ENCODE results near the gene SMC3.
"Not testable (repeated sequence)": the region's sequence is repeated elsewhere in the genome, so short reads cannot be mapped to it uniquely, and the experiment has no call there.

The SMC3 gene

DNA sequence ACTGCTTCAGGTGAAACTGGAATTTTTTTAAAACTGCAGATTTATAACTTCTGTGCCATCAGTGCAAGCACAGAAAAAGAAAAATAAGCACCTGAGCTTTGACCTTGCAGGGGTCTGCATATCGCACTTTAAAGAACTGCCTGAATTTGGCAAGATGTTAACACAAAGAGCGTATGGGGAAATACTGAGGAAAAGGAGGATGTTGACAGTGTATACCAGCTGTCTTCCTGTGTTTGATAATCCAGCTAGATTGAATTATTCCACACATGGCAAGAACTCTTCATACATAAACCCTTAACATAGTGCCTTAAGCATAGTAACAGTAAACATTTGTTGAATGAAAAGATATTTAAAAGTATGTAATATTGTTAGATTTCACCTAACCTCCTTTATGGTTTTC is 30.0 kb downstream of the SMC3 start:
- no peak for DNase-seq

DNA sequence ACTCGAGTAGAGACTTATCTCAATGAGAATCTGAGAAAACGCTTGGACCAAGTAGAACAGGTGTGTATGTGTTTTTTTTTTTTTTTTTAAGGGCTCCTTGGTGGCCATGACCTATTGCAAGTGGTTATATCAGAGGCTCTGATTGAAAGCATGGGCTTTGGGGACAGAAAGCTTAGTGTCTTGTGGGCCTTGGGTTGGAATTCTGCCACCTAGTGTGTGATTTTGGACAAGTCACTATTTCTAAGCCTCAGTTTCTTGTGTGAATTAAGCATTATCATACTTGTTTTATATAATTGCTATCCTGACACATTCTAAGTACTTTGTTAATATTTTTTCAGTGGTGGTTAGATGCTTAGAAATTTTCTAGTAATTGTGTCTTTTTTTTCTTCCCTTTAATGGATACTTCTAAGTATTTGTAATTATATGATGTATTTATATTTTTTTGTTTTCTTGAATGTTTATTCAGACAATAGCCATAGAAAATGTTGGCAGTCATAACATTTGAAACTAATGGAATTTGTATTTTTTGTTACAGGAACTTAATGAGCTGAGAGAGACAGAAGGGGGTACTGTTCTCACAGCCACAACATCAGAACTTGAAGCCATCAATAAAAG is 33.1 kb downstream of the SMC3 start:
- peak; percentile 51 for DNase-seq

GRCh38 chr10:110601581-110601980 is 34.1 kb downstream of the SMC3 start:
- no peak for DNase-seq

DNA sequence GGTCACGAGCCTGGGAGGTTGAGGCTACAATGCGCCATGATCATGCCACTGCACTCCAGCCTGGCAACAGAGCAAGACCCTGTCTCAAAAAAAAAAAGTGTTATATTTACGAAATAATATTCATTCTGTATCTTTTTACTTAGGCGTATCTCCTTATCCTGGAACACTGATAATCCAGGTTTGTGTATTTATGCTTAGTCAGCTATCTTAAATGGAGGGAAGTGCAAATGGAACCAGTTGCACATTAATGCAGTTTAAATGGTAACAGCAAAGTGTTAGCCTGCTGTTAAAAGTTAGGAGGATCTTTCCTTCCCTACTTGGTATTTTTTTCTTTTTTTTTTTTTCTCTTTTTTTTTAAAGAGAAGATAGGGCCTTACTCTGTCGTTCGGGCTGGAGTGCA is 40.6 kb downstream of the SMC3 start:
- DNase-seq, result no peak

- DNase-seq, result peak; percentile 23
These were observed 42.1 kb downstream of the SMC3 start for GRCh38 chr10:110609605-110610004.

DNA sequence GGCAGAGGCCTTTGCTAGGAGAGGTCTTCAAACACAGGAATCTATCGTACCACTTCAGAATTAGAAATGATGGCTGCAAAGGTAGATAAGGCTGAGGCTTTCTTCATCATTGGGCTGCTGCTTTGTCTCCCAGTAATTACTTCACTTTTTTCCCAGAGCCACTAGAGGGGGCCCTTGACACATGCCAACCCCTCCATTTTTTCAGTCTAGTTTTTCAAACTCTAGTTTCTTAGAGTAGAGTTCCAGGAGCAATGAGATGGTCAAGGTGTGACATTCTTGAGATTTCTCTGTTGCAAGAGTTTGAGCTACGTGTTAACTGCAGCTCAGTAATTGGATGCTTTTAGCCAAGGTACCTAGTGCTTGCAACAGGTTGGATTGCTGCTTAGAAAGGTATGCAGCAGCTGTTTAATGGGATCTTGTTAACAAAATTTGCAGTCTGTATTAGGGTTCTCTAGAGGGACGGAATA is 42.8 kb downstream of the SMC3 start:
- peak; percentile 76 for DNase-seq

- not testable (repeated sequence) for DNase-seq
These were observed 43.3 kb downstream of the SMC3 start for GRCh38 chr10:110610781-110611180.

- no peak for DNase-seq
These were observed 44.6 kb downstream of the SMC3 start for GRCh38 chr10:110612087-110612486.

DNA sequence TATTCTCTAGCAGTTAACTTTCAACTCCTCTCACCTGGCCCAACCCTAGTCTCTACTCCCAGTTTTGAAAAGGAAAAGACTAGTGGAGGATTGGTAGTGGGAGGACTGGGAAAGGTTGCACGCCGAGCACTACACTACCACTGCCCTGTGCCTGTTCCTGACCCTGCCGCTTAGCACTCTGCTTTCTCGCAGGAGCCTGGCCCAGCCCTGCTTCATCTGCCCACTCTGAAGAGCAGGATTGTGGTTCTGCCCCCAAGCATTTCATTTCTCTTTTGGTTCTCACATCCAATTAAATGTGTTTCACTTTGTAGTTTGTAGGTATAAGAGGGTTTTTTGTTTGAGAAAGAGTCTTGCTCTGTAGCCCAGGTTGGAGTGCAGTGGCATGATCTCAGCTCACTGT is 45.1 kb downstream of the SMC3 start:
- no peak for DNase-seq

DNA sequence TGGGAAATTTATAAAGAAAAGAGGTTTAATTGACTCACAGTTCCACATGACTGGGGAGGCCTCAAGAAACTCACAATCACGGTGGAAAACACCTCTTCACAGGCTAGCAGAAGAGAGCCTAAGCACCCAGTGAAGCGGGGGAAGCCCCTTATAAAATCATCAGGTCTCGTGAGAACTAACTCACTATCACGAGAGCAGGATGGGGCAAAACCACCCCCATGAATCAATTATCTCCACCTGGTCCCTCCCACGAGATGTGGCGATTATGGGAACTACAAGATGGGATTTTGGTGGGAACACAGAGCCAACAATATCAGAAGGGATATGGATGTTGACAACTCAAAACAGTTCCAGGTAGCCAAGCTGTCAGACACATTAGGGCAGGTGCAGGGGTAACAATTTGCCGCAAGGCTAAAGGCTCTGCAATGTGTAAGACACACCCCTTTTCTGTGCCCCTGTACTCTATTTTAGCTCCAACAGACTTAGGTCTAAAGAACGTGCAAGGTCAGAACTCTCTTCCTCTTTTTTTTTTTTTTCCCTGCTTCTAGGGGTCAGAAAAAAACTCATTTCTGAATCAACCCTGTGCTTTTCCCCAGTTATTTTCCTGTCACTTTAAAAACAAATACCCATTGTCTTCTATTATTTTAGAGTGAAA is 46.0 kb downstream of the SMC3 start:
- no peak for DNase-seq

DNA sequence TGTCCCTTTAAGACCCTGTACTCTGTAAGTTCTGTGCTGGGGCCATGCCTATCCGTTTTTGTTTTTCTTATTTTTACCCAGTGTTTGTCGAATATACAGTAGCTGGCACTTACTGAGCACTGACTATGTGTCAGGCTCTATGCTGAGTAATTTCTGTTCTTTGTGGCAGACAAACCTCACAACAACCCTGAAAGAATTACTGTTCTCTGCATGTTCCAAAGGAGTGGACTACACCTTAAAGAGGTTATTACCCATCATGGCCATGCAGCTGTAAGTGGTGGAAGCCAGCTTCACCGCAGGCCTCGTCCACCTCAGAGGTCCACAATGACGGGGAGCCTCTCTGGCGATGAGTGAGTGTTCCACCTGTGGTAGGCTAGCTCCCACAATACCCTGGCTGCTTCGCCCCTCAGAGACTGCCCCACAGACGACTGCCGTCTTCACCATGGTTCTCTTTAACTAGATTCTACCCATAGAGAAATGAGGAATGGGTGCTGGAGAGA is 46.6 kb downstream of the SMC3 start:
- no peak for DNase-seq

DNA sequence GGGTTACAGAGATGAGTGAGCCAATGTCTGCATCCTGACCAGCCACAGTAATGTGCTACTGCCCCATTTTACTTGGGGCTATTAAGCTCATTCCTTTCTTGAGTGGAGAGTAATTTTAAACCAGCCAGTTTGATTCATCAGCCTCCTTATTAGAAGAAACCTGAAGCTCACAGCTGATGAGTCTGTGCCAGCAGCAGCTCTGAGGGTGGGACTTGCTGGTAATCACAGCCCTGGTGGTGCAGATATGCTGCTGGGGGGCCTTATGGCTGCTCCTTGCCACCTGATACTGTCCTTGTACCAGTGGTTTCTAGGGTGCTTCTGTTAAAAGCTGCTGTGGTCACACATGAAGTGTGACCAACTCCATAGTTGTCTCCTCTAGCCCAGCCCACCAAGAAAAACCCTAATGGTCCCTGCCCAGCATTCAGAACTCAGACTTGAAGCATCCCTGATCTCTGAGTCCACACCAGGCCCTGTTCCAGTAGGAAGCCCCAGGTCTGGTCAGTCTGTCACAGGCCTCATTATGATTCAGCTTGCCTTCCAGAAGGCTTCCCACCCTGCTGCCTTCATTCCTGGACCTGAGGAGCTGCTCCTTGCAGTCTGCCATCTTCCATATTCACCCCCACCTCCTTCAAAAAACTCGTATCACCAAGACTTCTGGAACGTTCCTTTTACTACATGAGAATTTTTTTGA is 47.7 kb downstream of the SMC3 start:
- DNase-seq, result no peak

- no peak for DNase-seq
These were observed 49.1 kb downstream of the SMC3 start for GRCh38 chr10:110616493-110617033.

- DNase-seq, result peak; percentile 47
These were observed 50.1 kb downstream of the SMC3 start for GRCh38 chr10:110617425-110618229.

DNA sequence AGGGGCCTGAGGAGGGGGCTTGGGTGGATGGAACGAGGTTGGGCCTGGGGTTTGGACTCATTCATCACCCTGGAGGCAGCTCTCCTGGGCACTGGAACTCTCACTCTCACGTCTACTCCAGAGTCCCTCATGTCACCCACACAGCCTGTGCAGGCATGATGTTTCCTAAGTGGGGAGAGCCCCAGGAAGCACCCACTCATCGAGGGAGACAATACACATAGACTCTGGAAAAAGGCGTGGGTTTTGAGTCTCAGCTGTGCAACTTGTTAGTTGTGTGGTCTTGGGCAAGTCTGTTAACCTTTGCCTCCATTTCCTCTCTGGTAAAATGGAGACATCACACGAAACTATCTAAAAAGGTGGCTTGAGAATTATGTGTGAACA is 50.7 kb downstream of the SMC3 start:
- DNase-seq, result no peak

GRCh38 chr10:110619514-110620397 is 52.3 kb downstream of the SMC3 start:
- DNase-seq, result no peak

GRCh38 chr10:110620398-110620719 is 52.9 kb downstream of the SMC3 start:
- no peak for DNase-seq

DNA sequence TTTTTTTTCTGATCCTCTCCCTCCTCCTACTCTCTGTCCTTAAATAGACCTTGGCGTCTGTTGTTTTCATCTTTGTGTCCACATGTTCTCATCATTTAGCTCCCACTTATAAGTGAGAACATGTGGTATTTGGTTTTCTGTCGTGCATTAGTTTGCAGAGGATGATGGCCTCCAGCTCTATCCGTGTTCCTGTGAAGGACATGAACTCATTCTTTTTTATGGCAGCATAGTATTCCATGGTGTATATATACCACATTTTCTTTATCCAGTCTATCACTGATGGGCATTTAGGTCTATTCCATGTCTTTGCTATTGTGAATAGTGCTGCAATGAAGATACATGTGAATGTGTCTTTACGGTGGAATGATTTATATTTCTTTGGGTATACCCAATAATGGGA is 55.8 kb downstream of the SMC3 start:
- not testable (repeated sequence) for DNase-seq

DNA sequence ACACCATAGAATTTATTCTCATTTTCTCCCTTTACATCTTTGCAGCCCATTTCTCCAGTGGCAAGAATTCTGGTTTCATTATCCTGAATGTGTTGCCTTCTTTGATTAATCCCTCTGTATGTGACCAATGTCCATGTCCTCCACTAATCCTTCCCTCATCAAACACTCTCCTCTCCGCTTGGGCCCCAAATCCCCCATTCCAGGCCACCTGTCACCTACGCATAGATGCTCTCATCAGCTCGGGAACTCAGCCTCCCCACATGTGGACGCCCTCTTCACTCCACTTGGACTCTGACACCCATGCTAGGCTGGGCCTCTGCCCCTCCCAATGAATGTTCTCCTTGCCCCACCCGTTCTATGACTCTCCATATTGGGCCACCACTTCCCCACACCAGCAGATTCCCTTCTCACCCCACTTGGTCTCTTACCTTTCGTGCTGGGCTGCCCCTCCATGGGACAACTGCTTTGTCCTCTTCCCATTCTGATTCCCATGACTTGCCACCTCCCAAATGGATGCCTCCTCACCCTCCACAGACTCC is 57.9 kb downstream of the SMC3 start:
- DNase-seq, result no peak

DNA sequence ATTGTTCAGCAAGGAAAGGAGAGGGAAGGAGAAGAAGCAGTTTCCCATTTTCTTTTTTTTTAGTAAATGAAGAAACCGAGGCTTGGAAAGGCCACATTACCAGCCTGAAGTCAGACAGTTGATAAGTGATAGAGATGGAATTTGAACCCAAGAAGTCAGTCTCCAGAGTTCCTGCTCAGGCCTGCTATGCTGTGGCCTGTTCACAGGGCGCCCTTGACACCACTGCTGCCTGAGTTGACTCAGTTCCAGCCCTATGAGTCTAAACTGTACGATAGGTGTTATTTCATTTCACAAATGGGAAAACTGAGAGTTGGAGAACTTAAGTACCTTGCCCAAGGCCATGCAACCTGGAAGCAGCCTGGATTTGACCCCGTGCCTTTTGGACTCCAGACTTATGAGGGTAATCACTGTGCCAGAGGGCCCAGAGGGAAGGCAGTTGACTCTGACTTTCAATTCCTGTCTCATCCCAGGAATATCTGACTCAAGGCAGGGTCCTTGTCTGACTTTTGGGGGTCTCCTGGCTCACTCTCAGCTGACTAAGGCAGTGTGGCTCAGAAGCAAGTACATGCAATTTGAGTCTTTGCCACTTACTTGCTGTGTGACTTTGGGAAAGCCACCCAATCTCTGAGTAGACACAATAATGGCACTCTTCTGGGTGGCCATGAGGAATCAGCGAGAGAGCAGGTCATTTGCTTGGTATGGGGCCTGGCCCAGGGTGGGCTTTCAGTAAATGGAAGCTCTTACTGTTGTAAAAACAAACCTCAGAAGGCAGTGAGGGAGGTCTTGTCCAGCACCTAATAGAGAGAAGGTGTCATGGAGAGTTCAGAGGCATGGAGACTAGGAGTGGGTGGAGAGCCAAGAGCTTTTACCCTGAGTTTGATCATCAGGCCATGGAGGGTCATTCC is 58.7 kb downstream of the SMC3 start:
- DNase-seq, result no peak

DNA sequence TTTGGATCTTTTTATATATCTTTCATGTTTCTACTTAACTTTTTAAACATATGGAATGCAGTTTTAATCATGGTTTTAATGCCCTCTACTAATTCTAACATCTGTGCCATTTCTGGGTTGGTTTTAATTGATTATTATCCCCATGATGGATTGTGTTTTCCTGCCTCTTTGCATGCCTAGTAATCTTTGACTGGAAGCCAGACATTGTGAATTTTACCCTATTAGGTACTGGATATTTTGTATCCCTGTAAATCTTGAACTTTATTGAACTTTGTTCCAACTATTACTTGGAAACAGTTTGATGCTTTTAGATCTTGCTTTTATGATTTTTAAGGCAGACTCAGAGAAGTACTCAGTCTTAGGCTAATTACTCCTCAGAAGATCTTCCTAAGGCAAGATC is 60.7 kb downstream of the SMC3 start:
- no peak for DNase-seq

Measured in retina (tissue), 1 donor.